PFSK-1 (cell line): Measurements from ENCODE around the gene MOK.

Experiments used
- FOXP2 ChIP-seq: optimal IDR thresholded peaks from 2 replicates; pipeline ENCODE3; 2011; ENCODE audit warnings: borderline replicate concordance, control low read depth, inconsistent platforms; ENCODE audit not compliant: insufficient read depth; ENCODE audit errors: extremely low read length, extremely low read depth
- POLR2AphosphoS5 ChIP-seq: IDR thresholded peaks from 2 replicates; pipeline ENCODE4 v1.6.1; 2012; ENCODE audit warnings: low read depth, mild to moderate bottlenecking, control low read depth, low read length, moderate library complexity
- SIN3A ChIP-seq: IDR thresholded peaks from 2 replicates; pipeline ENCODE4 v1.6.1; 2012; ENCODE audit warnings: mild to moderate bottlenecking, low read length, moderate library complexity, borderline replicate concordance; ENCODE audit not compliant: insufficient read depth
- TAF1 ChIP-seq: IDR thresholded peaks from 2 replicates; pipeline ENCODE4 v1.6.1; 2012; ENCODE audit warnings: low read length, control low read depth, borderline replicate concordance; ENCODE audit not compliant: insufficient read depth
- TF ChIP-seq, protein P1 (sequence below), 2 experiments: IDR thresholded peaks; 2 replicates each; pipeline versions ENCODE4 v1.6.1 to v1.8.0; 2011 to 2012; ENCODE audit warnings: low read depth in 2 of 2, low read length in 2 of 2, control low read depth in 1 of 2, inconsistent platforms in 1 of 2, mild to moderate bottlenecking in 1 of 2, moderate library complexity in 1 of 2; ENCODE audit not compliant: insufficient read depth in 1 of 2

MOK gene

GRCh38 chr14:102185360-102185759 lies 119.6 kb downstream of the MOK start:
- no peak for TF ChIP-seq FOXP2
- no peak for TF ChIP-seq TAF1
- no peak for TF ChIP-seq SIN3A
- TF ChIP-seq, protein P1, sequence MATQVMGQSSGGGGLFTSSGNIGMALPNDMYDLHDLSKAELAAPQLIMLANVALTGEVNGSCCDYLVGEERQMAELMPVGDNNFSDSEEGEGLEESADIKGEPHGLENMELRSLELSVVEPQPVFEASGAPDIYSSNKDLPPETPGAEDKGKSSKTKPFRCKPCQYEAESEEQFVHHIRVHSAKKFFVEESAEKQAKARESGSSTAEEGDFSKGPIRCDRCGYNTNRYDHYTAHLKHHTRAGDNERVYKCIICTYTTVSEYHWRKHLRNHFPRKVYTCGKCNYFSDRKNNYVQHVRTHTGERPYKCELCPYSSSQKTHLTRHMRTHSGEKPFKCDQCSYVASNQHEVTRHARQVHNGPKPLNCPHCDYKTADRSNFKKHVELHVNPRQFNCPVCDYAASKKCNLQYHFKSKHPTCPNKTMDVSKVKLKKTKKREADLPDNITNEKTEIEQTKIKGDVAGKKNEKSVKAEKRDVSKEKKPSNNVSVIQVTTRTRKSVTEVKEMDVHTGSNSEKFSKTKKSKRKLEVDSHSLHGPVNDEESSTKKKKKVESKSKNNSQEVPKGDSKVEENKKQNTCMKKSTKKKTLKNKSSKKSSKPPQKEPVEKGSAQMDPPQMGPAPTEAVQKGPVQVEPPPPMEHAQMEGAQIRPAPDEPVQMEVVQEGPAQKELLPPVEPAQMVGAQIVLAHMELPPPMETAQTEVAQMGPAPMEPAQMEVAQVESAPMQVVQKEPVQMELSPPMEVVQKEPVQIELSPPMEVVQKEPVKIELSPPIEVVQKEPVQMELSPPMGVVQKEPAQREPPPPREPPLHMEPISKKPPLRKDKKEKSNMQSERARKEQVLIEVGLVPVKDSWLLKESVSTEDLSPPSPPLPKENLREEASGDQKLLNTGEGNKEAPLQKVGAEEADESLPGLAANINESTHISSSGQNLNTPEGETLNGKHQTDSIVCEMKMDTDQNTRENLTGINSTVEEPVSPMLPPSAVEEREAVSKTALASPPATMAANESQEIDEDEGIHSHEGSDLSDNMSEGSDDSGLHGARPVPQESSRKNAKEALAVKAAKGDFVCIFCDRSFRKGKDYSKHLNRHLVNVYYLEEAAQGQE (IDR thresholded peaks at IDR 0.05; ENCODE audit: insufficient read depth in 1 of 2, low read depth in 2 of 2, low read length in 2 of 2) = no peak
- no peak for TF ChIP-seq POLR2AphosphoS5

- no peak for TF ChIP-seq POLR2AphosphoS5
- no peak for TF ChIP-seq FOXP2
- TF ChIP-seq SIN3A = no peak
- no peak for TF ChIP-seq TAF1
- TF ChIP-seq, protein P1 (IDR thresholded peaks at IDR 0.05; ENCODE audit: insufficient read depth in 1 of 2, low read depth in 2 of 2, low read length in 2 of 2) = no peak
Measured at GRCh38 chr14:102184316-102185035, 120.5 kb downstream of the MOK start.

DNA sequence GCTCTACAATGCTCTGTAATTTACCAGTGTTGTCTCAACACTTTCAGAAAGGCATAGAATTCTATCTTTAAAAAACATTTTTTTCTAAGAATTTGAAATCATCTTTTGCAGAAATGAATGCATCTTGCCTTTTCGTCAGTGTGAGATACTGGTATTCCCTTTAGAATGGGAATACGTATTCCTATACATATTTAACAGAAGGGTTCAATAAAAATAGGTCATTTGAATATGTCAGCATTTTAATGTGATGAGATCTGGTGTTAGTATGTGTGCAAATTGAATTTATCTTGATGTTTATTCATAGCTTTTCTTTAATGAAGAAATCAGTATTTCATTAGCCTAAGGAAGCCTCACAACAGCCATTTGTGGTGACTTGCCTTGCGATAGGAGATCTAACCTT lies 121.1 kb downstream of the MOK start:
- TF ChIP-seq FOXP2 (no peak), POLR2AphosphoS5 (no peak), TAF1 (no peak), SIN3A (no peak)
- TF ChIP-seq, protein P1 (IDR thresholded peaks at IDR 0.05; ENCODE audit: insufficient read depth in 1 of 2, low read depth in 2 of 2, low read length in 2 of 2) = no peak

DNA sequence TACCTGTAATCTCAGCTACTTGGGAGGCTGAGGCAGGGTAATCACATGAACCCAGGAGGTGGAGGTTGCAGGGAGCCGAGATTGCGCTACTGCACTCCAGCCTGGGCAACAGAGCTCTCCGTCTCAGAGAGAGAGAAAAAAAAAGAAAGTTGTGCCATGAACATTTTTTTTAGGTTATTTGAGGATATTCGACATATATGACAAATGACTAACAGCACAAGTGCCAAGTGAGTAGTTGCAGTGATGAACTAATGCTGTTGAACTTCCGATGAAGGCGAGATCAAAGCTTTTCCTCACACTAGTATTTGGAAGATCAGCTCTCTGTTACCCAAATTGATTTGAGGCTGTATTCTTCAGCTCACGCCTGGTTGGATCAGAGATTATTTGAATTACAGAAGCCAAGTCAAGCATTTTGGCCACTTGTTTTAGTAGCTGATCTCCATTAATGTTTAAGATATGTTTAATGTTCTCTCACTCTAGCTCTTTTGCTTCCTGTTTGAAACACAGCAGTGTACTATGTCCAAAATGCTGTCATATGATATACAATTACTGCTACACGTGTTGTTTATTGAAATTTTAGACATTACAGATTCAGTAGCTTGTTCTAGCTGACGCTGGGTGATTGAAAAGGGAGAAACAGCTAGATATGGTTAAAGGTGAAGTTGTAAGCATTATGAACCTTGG lies 121.9 kb downstream of the MOK start:
- TF ChIP-seq TAF1 = no peak
- TF ChIP-seq, protein P1 (IDR thresholded peaks at IDR 0.05; ENCODE audit: insufficient read depth in 1 of 2, low read depth in 2 of 2, low read length in 2 of 2) = no peak
- TF ChIP-seq FOXP2 = no peak
- no peak for TF ChIP-seq POLR2AphosphoS5
- no peak for TF ChIP-seq SIN3A
